ENCODE results near the gene ANKRD18A. TPM values are rescaled to one million over a fixed set of nuclear protein-coding genes. Genes with fewer than 3 reads are reported as not detected.

The ANKRD18A gene
- total and polyA plus RNA-seq, 4 donors: 0.05 to 0.25 (median 0.23) TPM; not detected in 1

DNA sequence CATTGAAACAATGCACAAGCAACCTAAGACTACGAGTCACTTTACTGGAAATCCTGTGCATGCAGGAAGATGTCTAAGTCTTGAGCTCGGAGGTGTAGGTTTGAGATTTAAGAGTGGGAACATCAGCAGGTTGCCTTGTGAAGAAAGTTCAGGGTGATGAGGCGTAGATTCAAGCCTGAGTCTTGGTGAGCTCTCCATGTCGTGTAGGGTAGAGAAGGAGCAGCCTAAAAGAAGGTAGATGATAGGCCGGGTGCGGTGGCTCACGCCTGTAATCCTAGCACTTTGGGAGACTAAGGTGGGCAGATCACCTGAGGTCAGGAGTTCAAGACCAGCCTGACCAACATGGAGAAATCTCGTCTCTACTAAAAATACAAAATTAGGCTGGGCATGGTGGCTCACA, 30.2 kb upstream of the ANKRD18A start:
- no peak for TF ChIP-seq GABPA (IDR thresholded peaks at IDR 0.05 in 1 of 2, conservative IDR thresholded peaks at IDR 0.05 in 1 of 2)
- no peak for TF ChIP-seq HNF4A (conservative IDR thresholded peaks at IDR 0.05)
- TF ChIP-seq RXRA (IDR thresholded peaks at IDR 0.05): no peak
- TF ChIP-seq JUND (IDR thresholded peaks at IDR 0.05): no peak
- TF ChIP-seq, protein P1, sequence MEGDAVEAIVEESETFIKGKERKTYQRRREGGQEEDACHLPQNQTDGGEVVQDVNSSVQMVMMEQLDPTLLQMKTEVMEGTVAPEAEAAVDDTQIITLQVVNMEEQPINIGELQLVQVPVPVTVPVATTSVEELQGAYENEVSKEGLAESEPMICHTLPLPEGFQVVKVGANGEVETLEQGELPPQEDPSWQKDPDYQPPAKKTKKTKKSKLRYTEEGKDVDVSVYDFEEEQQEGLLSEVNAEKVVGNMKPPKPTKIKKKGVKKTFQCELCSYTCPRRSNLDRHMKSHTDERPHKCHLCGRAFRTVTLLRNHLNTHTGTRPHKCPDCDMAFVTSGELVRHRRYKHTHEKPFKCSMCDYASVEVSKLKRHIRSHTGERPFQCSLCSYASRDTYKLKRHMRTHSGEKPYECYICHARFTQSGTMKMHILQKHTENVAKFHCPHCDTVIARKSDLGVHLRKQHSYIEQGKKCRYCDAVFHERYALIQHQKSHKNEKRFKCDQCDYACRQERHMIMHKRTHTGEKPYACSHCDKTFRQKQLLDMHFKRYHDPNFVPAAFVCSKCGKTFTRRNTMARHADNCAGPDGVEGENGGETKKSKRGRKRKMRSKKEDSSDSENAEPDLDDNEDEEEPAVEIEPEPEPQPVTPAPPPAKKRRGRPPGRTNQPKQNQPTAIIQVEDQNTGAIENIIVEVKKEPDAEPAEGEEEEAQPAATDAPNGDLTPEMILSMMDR (IDR thresholded peaks at IDR 0.05; ENCODE audit: low read depth, low read length, missing input control): no peak
- no peak for TF ChIP-seq FOXA1 (IDR thresholded peaks at IDR 0.05)
- TF ChIP-seq, protein P2, sequence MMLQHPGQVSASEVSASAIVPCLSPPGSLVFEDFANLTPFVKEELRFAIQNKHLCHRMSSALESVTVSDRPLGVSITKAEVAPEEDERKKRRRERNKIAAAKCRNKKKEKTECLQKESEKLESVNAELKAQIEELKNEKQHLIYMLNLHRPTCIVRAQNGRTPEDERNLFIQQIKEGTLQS (IDR thresholded peaks at IDR 0.05): no peak
- TF ChIP-seq, protein P3, sequence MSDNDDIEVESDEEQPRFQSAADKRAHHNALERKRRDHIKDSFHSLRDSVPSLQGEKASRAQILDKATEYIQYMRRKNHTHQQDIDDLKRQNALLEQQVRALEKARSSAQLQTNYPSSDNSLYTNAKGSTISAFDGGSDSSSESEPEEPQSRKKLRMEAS (IDR thresholded peaks at IDR 0.05): no peak
- TF ChIP-seq, protein P4, sequence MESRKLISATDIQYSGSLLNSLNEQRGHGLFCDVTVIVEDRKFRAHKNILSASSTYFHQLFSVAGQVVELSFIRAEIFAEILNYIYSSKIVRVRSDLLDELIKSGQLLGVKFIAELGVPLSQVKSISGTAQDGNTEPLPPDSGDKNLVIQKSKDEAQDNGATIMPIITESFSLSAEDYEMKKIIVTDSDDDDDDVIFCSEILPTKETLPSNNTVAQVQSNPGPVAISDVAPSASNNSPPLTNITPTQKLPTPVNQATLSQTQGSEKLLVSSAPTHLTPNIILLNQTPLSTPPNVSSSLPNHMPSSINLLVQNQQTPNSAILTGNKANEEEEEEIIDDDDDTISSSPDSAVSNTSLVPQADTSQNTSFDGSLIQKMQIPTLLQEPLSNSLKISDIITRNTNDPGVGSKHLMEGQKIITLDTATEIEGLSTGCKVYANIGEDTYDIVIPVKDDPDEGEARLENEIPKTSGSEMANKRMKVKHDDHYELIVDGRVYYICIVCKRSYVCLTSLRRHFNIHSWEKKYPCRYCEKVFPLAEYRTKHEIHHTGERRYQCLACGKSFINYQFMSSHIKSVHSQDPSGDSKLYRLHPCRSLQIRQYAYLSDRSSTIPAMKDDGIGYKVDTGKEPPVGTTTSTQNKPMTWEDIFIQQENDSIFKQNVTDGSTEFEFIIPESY (IDR thresholded peaks at IDR 0.05): no peak
- no peak for TF ChIP-seq EGR1 (IDR thresholded peaks at IDR 0.05; ENCODE audit: low read depth in 2 of 2)
- TF ChIP-seq, protein P5, sequence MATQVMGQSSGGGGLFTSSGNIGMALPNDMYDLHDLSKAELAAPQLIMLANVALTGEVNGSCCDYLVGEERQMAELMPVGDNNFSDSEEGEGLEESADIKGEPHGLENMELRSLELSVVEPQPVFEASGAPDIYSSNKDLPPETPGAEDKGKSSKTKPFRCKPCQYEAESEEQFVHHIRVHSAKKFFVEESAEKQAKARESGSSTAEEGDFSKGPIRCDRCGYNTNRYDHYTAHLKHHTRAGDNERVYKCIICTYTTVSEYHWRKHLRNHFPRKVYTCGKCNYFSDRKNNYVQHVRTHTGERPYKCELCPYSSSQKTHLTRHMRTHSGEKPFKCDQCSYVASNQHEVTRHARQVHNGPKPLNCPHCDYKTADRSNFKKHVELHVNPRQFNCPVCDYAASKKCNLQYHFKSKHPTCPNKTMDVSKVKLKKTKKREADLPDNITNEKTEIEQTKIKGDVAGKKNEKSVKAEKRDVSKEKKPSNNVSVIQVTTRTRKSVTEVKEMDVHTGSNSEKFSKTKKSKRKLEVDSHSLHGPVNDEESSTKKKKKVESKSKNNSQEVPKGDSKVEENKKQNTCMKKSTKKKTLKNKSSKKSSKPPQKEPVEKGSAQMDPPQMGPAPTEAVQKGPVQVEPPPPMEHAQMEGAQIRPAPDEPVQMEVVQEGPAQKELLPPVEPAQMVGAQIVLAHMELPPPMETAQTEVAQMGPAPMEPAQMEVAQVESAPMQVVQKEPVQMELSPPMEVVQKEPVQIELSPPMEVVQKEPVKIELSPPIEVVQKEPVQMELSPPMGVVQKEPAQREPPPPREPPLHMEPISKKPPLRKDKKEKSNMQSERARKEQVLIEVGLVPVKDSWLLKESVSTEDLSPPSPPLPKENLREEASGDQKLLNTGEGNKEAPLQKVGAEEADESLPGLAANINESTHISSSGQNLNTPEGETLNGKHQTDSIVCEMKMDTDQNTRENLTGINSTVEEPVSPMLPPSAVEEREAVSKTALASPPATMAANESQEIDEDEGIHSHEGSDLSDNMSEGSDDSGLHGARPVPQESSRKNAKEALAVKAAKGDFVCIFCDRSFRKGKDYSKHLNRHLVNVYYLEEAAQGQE (IDR thresholded peaks at IDR 0.05): no peak
- TF ChIP-seq YY1 (IDR thresholded peaks at IDR 0.05): no peak
- Histone ChIP-seq H3K36me3 (ENCODE audit: control insufficient read depth in 4 of 4, insufficient read depth in 3 of 4, low read depth in 1 of 4, low read length in 3 of 4) (no peaks in the 10 kb centered on the region), H3K27ac (ENCODE audit: low read depth in 1 of 2, low read length in 2 of 2) (no peak overlapping the region), H3K27me3 (ENCODE audit: control insufficient read depth in 4 of 4, insufficient read depth in 4 of 4, low read length in 3 of 4) (peaks cover 0 to 3% (median under 1%) of the 10 kb centered on the region in 4 donors), H3K9ac (ENCODE audit: low read depth in 1 of 2, low read length in 2 of 2) (no peak overlapping the region), H3K4me3 (ENCODE audit: low read depth in 1 of 3, low read length in 3 of 3) (no peak overlapping the region), H3K9me3 (ENCODE audit: control insufficient read depth in 4 of 4, low read length in 3 of 4) (no peaks in the 10 kb centered on the region), H3K4me1 (ENCODE audit: control insufficient read depth in 4 of 4, insufficient read depth in 4 of 4, low read length in 3 of 4) (no peaks in the 10 kb centered on the region)
- WGBS: 87% methylated on average over 8 of the region's 8 CpGs
- DNase-seq (ENCODE audit: low spot score): no peak

DNA sequence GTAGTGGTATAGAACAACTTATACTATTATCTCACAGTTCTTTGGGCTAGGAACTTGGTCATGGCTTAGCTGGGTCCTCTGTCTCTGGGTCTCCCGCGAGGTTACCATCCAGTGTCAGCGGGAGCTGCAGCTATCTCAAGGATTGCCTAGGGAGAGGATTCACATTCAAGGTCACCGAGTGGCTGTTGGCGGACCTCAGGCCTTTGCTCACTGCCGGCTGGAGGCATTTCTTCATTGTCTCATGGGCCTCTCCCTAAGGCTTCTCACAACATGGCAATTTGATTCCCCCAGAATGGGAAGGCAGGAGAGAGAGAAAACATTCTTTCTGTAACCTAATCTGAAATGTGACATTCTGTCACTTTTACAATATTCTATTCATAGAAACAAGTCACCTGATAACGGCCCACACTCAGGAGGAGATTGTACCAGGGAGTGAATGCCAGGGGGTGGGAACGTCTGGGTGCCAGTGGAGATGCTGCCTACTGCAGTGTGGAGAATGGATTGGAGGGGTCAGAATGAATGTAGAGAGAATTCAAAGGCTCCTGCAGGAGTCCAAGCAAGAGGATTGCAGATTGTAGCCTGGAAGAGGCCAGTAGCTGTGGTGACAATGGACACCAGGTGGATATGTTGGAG, 29.5 kb upstream of the ANKRD18A start:
- Histone ChIP-seq H3K4me3 (ENCODE audit: low read depth in 1 of 3, low read length in 3 of 3) (no peak overlapping the region), H3K36me3 (ENCODE audit: control insufficient read depth in 4 of 4, insufficient read depth in 3 of 4, low read depth in 1 of 4, low read length in 3 of 4) (no peaks in the 10 kb centered on the region), H3K27ac (ENCODE audit: low read depth in 1 of 2, low read length in 2 of 2) (no peak overlapping the region), H3K27me3 (ENCODE audit: control insufficient read depth in 4 of 4, insufficient read depth in 4 of 4, low read length in 3 of 4) (peaks cover 0 to 3% (median under 1%) of the 10 kb centered on the region in 4 donors), H3K9ac (ENCODE audit: low read depth in 1 of 2, low read length in 2 of 2) (no peak overlapping the region), H3K9me3 (ENCODE audit: control insufficient read depth in 4 of 4, low read length in 3 of 4) (no peaks in the 10 kb centered on the region), H3K4me1 (ENCODE audit: control insufficient read depth in 4 of 4, insufficient read depth in 4 of 4, low read length in 3 of 4) (no peaks in the 10 kb centered on the region)
- DNase-seq (ENCODE audit: low spot score): no peak
- TF ChIP-seq, protein P3 (IDR thresholded peaks at IDR 0.05): no peak
- TF ChIP-seq, protein P4 (IDR thresholded peaks at IDR 0.05): no peak
- TF ChIP-seq YY1 (IDR thresholded peaks at IDR 0.05): no peak
- TF ChIP-seq HNF4G (IDR thresholded peaks at IDR 0.05): no peak
- TF ChIP-seq, protein P1 (IDR thresholded peaks at IDR 0.05; ENCODE audit: low read depth, low read length, missing input control): no peak
- no peak for TF ChIP-seq TAF1 (conservative IDR thresholded peaks at IDR 0.05)
- TF ChIP-seq FOXA1 (IDR thresholded peaks at IDR 0.05): no peak
- TF ChIP-seq GABPA (IDR thresholded peaks at IDR 0.05 in 1 of 2, conservative IDR thresholded peaks at IDR 0.05 in 1 of 2): no peak
- 87% methylated on average over 8 of the region's 8 CpGs for WGBS
